ENCODE measurements around the gene PAIP1.
"Not testable (repeated sequence)": the region's sequence is repeated elsewhere in the genome, so short reads cannot be mapped to it uniquely, and the experiment has no call there.

Gene PAIP1

DNA sequence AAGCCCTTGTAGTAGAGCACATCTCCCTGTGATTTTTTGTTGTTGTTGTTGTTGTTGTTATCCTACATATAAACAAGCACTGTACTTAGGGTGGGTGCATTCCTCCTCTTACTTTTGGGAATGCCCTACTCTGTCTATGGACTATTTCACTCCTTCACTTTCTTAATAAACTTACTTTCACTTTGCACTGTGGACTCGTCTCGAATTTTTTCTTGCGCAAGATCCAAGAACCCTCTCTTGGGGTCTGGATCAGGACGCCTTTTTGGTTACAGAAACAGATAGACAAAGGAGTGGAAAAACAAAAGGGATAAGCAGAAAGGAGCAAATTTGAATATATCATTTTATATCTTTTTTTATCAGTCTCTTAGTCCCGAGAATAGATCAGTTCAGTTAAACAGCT, 14.4 kb upstream of the PAIP1 start:
- no peak for DNase-seq (ENCODE audit: low spot score)

DNA sequence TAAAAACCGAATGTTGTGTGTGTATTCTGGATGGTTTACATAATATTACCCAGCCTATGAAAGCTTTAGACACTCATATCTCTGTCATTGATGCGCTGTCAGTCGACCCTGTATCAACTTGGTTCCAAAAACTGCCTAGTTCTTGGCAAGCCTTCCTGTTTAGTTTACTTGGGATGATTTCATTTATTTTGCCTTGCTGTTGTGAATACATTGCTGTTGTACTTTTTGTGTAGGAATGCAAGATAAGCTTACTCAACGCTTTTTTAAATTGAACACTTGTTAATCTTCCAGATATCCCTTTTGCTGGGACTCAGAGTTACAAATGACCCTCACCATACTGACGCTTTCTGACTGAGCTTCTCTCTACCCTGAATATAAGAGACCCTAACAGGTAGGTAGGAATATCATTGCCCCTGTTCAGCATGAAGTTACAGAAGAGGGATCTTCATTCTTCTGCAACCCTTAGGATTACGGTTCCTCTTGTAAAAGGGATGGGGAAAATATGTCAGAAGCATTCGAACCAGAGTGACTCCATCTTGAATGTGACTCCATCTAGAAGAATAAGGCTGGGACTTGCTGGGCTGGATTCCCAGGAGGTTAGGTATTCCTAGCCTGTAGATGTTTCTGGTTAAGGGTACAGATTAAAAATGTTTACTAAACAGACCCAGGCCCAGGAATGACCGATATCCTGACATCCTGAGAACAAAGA, 13.7 kb upstream of the PAIP1 start:
- no peak for DNase-seq (ENCODE audit: low spot score)

DNA sequence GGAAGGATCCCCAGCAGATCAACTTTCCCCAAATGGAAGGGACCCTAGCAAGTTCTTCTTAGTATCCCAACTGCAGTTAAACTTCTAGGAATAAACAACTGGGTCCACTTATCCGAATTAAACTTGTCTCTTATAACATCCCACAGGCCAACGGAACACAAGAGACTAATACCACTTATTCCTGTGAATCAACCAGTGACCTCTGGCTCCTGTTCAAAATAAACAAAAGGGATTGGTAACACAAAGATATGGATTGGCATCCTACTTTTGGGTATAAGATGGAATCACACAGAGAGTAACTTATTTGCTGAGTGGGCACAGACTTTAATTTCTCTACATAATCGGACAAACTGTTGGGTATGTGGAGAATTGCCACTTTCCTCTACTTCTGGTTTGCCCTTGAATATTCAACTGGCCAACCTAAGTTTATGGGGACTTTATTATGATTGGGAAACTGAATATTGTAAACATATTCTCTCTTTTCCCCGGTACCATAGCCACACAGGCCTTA, 12.4 kb upstream of the PAIP1 start:
- DNase-seq (ENCODE audit: low spot score) = no peak

DNA sequence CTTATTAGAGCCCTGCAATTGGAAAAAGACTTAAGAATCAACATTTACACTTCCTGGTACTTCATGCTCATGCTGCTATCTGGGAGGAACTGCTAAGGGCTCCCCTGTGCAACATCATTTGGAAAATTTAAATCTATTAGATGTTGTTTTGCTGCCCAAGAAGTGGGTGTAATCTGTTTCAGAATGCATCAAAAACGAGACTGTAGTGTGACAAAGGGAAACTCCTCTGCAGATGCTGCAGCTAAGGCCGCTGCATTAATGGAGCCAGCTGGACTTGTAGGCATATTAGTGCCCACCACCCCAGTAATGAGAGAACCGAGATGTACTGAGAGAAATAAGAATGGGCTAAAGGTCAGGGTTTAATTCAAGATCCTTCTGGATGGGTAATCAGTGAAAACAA, 11.1 kb upstream of the PAIP1 start:
- no peak for DNase-seq (ENCODE audit: low spot score)

DNA sequence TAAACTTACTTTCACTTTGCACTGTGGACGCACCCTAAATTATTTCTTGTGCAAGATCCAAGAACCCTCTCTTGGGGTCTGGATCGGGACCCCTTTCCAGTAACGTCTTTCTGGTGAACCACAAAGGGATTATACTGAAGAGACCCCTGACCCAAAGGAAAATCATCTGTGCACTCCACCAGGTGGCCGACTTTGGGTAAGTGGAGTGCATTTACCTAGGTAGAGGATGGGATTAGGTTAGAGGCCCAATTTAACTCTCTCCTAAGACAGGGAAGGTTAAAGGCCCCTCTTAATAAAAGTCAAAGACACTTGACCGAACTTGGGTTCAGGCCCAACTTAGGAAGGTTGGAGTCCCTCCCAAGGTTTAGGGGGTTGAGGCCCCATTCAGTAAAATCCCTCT, 8.2 kb upstream of the PAIP1 start:
- DNase-seq (ENCODE audit: low spot score) = no peak

DNA sequence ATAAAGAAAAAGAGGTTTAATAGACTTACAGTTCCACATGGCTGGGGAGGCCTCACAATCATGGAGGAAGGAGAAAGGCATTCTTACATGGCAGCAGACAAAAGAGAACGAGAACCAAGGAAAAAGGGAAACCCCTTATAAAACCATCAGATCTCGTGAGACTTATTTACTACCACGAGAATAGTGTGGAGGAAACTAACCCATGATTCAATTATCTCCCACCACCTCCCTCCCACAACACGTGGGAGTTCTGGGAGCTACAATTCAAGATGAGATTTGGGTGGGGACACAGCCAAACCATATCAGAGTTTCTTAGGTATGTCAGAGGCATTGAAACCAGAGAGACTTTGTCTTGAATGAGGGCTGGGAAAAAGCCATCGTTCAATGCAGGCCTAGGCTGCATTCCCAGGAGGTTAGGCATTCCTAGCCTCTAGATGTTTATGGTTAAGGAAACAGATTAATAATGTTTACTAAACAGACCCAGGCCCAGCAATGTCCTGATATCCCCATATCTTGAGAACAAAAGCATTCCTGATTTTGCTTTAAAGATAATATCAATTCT, 7.5 kb upstream of the PAIP1 start:
- no peak for DNase-seq (ENCODE audit: low spot score)

DNA sequence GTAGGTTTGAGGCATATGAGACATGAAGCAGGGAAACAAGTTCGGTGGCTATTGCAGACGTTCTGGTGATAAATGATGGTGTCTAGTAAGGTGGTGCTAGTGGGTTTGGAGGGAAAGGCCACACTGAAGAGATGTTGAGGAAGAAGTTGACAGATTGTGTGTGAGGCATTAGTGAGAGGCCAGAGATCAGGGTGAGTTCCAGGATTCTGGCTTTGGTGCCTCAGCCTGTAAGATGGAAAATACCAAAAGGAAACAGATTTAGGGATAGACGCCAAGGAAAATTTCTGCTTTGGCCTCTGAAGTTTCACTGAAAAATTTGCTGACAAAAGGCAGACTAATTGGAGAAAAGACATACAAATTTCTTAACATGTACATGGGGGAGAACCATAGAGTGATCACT, 6.4 kb upstream of the PAIP1 start:
- DNase-seq (ENCODE audit: low spot score) = no peak

DNA sequence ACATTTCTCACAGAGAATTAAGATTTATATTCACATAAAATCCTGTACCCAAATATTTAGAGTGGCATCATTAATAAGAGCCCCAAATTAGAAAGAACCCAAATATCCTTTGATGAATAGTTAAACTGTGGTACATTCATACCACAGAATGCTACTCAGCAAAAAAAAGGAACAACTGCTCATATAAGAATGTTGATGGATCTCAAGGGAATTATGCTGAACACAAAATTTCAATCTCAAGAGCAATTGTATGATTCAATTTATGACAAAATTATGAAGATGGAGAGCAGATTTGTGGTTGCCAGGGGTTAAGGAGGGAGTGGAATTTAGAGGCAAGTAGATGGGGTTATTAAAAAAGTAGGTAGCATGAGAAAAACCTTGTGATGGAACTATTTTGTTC, 4.5 kb upstream of the PAIP1 start:
- no peak for DNase-seq (ENCODE audit: low spot score)

DNA sequence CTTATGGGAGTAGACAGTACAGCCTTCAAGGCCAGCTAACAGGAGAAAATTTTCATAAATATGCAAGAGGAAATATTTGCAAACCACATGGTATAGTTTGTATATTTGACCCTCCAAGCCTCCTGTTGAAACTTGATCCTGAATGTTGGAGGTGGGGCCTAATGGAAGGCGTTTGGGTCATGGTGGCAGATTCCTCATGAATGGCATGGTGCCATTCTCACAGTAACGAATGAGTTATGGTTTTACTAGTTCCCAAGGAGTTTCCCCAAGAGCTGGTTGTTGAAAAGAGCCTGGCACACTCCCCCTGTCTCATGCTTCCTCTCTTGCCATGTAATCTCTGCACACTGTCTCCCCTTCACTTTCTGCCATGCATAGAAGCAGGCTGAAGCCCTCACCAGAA, 3.3 kb upstream of the PAIP1 start:
- DNase-seq (ENCODE audit: low spot score) = no peak

DNA sequence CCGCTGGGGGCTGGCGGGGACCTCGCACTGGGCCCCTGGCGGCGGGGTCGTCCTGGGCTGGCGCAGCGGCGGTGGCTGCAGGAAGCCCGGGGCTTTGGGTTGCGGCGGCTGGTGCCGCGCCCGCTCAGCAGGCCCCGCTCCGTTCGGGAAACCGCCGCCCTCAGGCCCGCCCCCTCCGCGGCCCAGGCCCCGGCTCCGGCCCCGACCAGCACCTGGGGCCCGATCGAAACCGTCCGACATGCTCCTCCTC, 345 bp downstream of the PAIP1 start:
- not testable (repeated sequence) for DNase-seq (ENCODE audit: low spot score)

DNA sequence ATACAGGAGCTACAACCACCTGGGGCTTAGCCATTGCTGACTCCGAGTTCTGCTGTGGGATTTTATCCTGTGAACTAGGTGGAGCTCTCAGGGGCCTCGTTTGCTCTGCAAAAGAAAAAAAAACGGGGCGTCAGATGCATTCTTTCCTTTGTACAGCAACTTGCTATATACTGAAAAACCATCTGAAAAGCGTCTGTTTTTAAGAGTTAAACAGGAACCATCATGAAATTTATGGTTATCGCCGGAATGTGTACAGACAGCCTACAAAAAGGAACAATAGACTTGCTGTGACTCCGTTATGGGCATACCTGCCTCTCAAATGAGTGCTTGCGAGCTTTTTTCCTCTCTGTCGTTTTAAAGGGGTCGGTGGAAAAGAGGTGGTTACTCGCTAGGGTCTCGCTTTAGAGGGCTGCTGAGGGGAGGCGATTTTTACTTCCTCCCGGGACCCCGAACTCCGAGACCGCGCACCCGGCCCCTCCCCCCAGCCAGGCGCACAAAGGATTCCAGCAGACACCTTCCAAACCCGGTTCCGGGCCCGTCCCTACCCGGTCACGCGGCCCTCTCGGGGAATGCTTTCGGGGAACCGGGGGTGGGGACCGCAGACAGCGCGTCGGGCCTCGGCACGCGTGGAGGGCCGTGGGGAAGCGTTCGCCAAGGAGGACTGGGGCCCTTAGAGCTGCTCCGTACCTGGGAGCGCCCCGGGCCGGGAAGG, 826 bp downstream of the PAIP1 start:
- DNase-seq (ENCODE audit: low spot score) = peak; percentile 8

DNA sequence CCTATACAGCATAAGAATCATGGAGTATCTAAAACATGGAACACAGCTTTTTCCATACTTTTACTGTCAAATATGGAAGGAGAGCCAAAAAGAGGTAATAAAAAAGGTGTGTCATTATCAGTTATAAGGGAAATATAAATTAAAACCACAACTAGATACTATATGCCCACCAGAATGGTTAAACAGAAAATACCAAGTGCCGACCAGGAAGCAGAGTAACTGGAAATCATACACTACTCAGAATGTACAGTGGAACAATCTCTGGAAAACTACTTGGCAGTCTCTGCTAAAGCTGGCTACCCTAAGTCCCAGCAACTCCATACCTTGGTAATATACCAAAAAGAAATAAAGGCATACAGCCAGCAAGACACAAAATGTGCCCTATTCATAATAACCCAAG, 2.4 kb downstream of the PAIP1 start:
- no peak for DNase-seq (ENCODE audit: low spot score)

DNA sequence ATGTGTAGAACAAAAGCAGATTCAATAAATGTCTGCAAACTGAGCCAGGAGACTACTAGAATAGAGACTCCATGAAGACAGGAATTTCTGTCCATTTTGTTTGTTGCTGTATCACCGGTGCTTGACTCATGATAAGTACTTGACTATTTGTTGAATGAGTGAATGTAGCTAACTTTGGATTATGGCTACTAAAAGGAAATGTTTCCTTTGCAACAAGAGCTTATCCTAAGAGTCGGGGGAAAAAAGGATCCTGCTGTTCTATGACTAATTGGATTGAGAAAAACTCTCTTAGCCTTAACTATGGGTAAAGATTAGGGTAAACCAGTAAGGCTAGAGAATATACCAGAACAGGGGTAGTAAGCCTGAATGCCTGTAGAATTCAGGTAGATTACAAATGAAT, 3.5 kb downstream of the PAIP1 start:
- no peak for DNase-seq (ENCODE audit: low spot score)

DNA sequence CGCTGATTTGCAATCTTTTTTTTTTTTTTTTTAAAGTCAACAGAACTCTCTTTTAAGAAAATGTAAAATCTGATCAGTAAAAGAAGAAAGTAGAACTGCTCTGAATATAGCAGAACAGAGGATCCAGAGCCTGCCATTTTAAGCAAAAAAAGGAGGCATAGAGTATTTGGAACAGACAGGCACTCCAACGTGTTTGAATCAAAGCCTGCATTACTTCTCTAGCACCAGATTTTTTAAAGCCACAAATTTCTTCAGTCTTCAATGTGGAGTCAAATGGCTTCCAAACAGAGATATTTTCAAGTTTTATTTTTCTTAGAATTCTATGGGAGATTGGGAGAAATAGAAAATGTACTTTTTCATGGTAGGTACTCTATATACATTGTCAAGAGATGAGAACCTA, 5.1 kb downstream of the PAIP1 start:
- DNase-seq (ENCODE audit: low spot score) = no peak

DNA sequence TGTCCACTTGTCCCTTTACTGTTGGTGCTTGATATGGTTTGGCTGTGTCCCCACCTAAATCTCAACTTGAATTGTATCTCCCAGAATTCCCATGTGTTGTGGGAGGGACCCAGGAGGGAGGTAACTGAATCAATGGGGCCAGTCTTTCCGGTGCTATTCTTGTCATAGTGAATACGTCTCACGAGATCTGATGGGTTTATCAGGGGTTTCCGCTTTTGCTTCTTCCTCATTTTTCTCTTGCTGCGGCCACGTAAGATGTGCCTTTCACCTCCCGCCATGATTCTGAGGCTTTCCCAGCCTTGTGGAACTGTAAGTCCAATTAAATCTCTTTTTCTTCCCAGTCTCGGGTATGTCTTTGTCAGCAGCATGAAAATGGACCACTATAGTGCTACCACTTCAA, 7.6 kb downstream of the PAIP1 start:
- not testable (repeated sequence) for DNase-seq (ENCODE audit: low spot score)

DNA sequence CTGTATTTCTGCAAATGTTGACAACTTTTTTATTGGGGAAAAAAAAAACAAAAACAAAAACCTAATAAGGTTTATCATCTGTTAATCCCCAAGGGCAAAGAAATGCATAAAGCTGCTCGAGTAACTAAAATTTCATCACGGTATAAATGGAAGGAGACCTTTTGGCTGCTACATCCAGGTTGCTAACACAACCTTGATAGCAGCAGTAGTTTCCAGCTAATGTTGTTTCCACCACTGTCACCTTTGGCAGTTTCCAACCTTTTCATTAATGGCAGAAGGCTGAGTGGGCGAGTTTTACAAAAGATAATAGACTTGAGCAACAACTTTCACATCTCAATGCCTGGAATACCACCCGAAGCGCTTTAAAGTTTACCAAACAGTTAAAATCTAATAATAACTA, 8.5 kb downstream of the PAIP1 start:
- DNase-seq (ENCODE audit: low spot score) = no peak

DNA sequence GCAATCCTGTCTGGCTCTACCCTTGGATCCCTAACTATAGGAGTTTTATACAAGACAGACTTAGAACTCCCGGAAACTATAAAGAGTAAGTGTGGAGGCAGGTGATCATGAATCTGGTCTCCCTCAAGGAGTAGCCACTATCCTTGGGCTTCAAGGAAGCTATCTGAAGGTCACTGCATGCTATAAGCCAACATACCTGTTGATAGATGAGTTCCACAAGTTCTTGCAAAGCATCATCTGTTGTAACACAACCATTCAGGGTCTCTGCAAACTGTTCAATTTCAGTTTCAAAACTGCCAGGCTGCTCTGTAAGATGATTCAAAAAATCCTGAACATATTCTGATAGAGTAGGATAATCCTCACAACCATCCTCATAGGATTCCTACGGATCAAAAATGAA, 9.3 kb downstream of the PAIP1 start:
- no peak for DNase-seq (ENCODE audit: low spot score)

DNA sequence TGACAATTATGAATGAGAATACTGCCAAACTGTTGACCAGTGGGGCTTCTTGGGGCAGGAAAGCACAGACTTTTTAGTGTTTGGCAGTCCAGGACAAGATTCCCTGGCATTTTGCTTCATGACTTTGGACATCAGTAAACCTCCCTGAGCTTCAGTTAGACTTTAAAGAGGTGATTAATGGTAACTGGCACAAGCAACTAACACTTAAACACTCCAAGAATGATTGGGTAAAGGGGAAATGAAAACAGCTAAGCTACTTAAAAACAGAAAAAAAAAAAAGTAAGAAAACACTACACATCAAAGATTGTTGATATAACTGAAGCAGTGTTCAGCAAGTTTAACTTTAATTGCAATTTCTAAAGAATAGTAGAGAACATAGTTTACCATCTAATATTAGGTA, 13.4 kb downstream of the PAIP1 start:
- no peak for DNase-seq (ENCODE audit: low spot score)

DNA sequence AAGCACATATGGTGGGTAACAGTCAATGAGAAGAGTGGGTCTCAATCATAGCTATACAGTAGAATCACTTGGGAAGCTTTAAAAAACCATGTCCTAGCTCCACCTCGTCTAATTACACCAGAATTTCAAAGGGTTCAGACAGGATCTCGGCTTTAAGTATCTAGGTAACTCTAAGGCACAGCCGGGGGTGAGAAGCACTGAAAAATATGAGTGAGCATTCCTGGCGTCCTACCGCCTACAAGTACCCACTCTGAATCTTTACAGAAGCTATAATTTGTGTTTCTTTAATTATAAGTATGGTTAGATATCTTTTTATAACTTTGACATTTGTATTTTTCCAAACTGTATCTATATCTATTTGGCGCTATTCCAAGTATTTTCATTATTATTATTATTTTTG, 16.1 kb downstream of the PAIP1 start:
- no peak for DNase-seq (ENCODE audit: low spot score)

DNA sequence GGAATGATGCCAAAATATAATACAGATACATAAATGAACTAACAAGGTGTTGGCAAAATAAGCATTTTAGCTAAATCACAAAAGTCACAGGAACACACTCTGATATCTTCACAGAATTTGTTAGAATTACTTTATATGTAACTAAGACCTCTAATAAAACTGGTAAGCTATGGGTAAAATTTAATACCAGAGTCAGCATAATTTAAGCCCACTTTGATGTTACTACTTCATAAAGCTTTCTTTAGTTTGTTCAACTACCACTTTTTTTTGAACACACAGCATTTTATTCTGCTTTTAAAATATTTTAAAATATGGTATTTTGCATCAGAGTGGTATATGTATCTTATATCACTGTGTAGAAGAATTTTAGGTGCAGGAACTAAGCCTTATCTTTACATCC, 19.9 kb downstream of the PAIP1 start:
- no peak for DNase-seq (ENCODE audit: low spot score)

DNA sequence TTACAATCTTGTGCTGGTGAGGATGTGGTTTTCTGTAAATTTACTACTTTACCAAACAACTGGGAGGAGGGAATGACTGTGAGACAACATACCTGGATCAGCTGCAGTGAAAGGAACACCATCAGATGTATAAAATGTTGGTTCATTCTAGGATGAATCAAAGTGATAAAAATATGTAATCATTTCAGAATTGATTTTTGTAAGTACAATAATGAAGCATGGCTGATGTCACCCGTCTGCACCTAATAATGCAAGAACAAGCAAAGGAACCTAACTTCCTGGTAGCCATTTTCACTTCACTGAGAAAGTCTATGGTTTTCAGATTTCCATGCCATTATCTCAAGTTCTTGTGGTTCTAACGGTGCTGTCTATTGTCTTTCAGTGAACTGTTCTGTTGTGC, 23.2 kb downstream of the PAIP1 start:
- DNase-seq (ENCODE audit: low spot score) = no peak

DNA sequence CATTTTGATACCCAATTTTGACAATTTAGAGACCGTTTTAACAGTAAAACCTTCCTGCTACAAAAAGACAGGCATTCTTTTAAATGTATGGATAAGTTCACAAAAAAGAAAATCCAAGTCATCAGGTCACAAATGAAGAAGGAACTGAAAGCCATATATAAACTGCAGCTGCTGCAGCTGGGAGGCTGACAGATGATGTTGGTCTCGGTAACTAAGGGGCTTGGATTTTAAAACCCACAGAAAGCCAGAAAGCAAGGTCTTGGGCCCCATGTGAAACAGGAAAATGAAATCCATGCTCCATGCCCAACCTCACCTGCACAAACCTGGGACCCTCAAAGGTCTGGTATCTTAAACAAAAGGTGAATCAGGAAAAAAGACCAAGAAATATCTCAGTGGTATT, 26.2 kb downstream of the PAIP1 start:
- no peak for DNase-seq (ENCODE audit: low spot score)

DNA sequence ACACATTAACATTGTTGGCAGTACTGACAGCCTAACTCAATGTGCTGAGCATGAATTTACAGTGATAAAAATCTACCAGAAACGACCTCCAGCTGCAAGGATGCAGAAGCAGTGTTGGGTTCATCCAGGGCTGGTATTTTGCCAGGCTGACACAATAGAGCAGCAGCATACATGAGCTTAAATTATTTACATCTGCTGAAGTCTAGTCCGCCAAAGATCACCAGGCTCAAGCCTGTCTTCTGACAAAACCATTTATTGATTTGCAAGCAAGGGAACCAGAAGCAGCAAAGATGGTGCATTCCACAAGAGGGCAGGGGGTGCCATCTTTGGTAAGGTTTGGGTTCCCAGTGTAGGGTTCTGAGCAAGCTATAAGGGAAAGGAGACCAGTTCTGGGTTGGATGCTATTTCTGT, 33.2 kb downstream of the PAIP1 start:
- no peak for DNase-seq (ENCODE audit: low spot score)

DNA sequence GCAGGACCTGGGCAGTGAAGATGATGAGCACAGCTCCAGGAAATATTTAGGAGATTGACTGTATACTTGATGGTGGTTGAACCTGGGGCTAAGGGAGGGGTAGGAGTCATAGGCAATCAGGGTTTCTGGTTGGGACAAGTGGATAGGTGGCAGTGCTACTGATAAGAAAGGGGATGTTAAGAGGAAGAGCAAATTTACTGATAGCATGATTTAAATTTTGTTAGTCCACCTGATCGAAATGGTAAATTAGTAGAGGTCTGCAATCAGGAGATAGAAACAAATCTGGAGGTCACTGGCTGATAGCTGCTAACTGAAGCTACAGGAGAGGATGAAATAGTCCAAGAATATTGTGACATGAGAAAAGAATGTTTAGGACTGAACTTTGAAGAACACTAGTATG, 36.3 kb downstream of the PAIP1 start:
- DNase-seq (ENCODE audit: low spot score) = no peak

Measured in COLO829 (cell line).